Omental fat pad (tissue), 4 donors: ENCODE results near the gene DHX15. TPM values are rescaled to one million over a fixed set of nuclear protein-coding genes. Genes with fewer than 3 reads are reported as not detected.

Experiments used
- ATAC-seq: fragments of 150-250 bp; one replicate; pipeline ENCODE4 v1.9.1; 2016; ENCODE audit warnings: mild to moderate bottlenecking, moderate library complexity; ENCODE audit not compliant: low FRiP score
- DNase-seq: peaks from one replicate; pipeline ENCODE4 v3.0.0-alpha.2; 2019; ENCODE audit warnings: low spot score
- CTCF ChIP-seq, 3 donors: fragments of 450-650 bp; IDR thresholded peaks; one replicate each; pipeline ENCODE4 v1.5.1; 2016 to 2017; ENCODE audit warnings: antibody characterized with exemption in 3 of 3, mild to moderate bottlenecking in 3 of 3, moderate library complexity in 2 of 3
- total RNA-seq, 4 donors: library from RNA; depleted of rRNA; stranded (reverse); fragments of >200 nt; gene quantifications; one replicate each; pipeline ENCODE4 v1.1.0, GENCODE V29; 2016

Gene DHX15
- 100 to 1,000 TPM; 115 to 252 (median 154) TPM for total RNA-seq

GRCh38 chr4:24584211-24584850 is at the start of gene DHX15:
Gene DHX15 (minus strand): TSS chr4:24584554. CDS start chr4:24584393, 161 bp downstream.
- peak; percentile 82 for DNase-seq
- TF ChIP-seq CTCF (IDR thresholded peaks at IDR 0.05), result no peak
- peak; percentile 99 for ATAC-seq

GRCh38 chr4:24632011-24632410 is 47.7 kb upstream of the DHX15 start:
- ATAC-seq (no peak), DNase-seq (no peak)
- TF ChIP-seq CTCF (IDR thresholded peaks at IDR 0.05), result no peak

GRCh38 chr4:24630937-24631336 is 46.6 kb upstream of the DHX15 start:
- DNase-seq (no peak), ATAC-seq (no peak)
- no peak for TF ChIP-seq CTCF (IDR thresholded peaks at IDR 0.05)

GRCh38 chr4:24625091-24625490 is 40.7 kb upstream of the DHX15 start:
- DNase-seq (no peak), ATAC-seq (no peak)
- TF ChIP-seq CTCF (IDR thresholded peaks at IDR 0.05), result no peak

GRCh38 chr4:24624381-24624780 is 40.0 kb upstream of the DHX15 start:
- TF ChIP-seq CTCF (IDR thresholded peaks at IDR 0.05), result no peak
- ATAC-seq (no peak), DNase-seq (no peak)

- DNase-seq (no peak), ATAC-seq (no peak)
- TF ChIP-seq CTCF (IDR thresholded peaks at IDR 0.05), result no peak
Measured at GRCh38 chr4:24622146-24622834, 37.9 kb upstream of the DHX15 start.

GRCh38 chr4:24615977-24616376 is 31.6 kb upstream of the DHX15 start:
- no peak for TF ChIP-seq CTCF (IDR thresholded peaks at IDR 0.05)
- ATAC-seq (no peak), DNase-seq (no peak)
